Stimulated activated CD8-positive, alpha-beta memory T cell treated with anti-CD3 and anti-CD28 coated beads, Interleukin-4, amount 100 ng/mL, for 1 hour (primary cell): ENCODE results near the gene ERFL.

Source experiments
- DNase-seq, 2 donors: peaks; one replicate each; pipeline ENCODE4 v3.0.0-alpha.2; 2020; ENCODE audit warnings: low read depth in 2 of 2, low spot score in 1 of 2

The ERFL gene

GRCh38 chr19:41861116-41861768 lies 67.0 kb downstream of the ERFL start:
- no peak for DNase-seq

GRCh38 chr19:41860419-41861115 lies 67.7 kb downstream of the ERFL start:
- DNase-seq, result no peak

GRCh38 chr19:41859618-41860418 lies 68.4 kb downstream of the ERFL start, which contains the start of gene RPS19:
RPS19 (plus strand) TSS chr19:41860255; CDS start chr19:41860775, 520 bp downstream.
- peak; percentile 95 to 97 for DNase-seq

GRCh38 chr19:41859213-41859617 lies 69.0 kb downstream of the ERFL start:
- DNase-seq, result no peak
